Measurements from ENCODE around the gene APPL2.

- TF ChIP-seq, protein P1, sequence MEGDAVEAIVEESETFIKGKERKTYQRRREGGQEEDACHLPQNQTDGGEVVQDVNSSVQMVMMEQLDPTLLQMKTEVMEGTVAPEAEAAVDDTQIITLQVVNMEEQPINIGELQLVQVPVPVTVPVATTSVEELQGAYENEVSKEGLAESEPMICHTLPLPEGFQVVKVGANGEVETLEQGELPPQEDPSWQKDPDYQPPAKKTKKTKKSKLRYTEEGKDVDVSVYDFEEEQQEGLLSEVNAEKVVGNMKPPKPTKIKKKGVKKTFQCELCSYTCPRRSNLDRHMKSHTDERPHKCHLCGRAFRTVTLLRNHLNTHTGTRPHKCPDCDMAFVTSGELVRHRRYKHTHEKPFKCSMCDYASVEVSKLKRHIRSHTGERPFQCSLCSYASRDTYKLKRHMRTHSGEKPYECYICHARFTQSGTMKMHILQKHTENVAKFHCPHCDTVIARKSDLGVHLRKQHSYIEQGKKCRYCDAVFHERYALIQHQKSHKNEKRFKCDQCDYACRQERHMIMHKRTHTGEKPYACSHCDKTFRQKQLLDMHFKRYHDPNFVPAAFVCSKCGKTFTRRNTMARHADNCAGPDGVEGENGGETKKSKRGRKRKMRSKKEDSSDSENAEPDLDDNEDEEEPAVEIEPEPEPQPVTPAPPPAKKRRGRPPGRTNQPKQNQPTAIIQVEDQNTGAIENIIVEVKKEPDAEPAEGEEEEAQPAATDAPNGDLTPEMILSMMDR (conservative IDR thresholded peaks at IDR 0.05; ENCODE audit: low read depth, low read length): no peak
- no peak for TF ChIP-seq EZH2 (IDR thresholded peaks at IDR 0.05; ENCODE audit: borderline replicate concordance, low read depth, low read length, poor library complexity, severe bottlenecking)
Measured at GRCh38 chr12:105228966-105229365, 7.0 kb downstream of the APPL2 start.

Data from A673 (cell line).